Measurements from ENCODE around the gene BICC1.

Gene BICC1

DNA sequence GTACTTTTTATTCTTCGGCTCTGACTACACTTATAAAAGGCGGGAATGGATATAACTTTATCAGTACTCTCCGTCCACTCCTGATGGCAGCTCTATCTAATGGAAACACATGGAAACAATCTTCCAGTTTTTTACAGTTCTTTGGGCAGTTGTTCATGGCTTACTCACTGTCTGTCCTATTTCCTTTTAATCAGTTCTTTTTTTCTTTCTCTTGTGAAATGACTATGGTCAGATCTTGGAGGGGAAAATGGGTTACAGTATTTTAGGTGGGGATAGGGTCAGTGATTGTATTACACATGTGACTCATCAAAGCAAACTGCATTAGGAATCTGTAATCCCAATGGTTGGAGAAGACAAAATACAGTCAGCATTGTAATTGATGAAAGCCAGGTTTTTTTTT is 112.4 kb downstream of the BICC1 start:
- no peaks in the 10 kb centered on the region for H3K4me1 ChIP-seq (ENCODE audit: insufficient read depth, low read length, poor library complexity, severe bottlenecking)
- H2AFZ ChIP-seq (ENCODE audit: low read length), result no peak overlapping the region
- H3F3A ChIP-seq (ENCODE audit: low read depth), result no peaks in the 10 kb centered on the region
- no peak overlapping the region for H3K4me2 ChIP-seq (ENCODE audit: low read depth, low read length, poor library complexity, severe bottlenecking)
- H3K27me3 ChIP-seq (ENCODE audit: insufficient read depth, low read length, poor library complexity, severe bottlenecking), result no peaks in the 10 kb centered on the region
- H3K9me2 ChIP-seq (replicated peaks; ENCODE audit: low read depth, low read length), result no peaks in the 10 kb centered on the region
- H3K4me3 ChIP-seq (ENCODE audit: low read length, poor library complexity, severe bottlenecking), result no peak overlapping the region
- H4K20me1 ChIP-seq (ENCODE audit: insufficient read depth, low read length, poor library complexity, severe bottlenecking), result no peaks in the 10 kb centered on the region
- H3K36me3 ChIP-seq (ENCODE audit: insufficient read depth, low read length), result no peaks in the 10 kb centered on the region
- no peak for TF ChIP-seq EZH2phosphoT487 (IDR thresholded peaks at IDR 0.05; ENCODE audit: borderline replicate concordance)
- TF ChIP-seq, protein P1, sequence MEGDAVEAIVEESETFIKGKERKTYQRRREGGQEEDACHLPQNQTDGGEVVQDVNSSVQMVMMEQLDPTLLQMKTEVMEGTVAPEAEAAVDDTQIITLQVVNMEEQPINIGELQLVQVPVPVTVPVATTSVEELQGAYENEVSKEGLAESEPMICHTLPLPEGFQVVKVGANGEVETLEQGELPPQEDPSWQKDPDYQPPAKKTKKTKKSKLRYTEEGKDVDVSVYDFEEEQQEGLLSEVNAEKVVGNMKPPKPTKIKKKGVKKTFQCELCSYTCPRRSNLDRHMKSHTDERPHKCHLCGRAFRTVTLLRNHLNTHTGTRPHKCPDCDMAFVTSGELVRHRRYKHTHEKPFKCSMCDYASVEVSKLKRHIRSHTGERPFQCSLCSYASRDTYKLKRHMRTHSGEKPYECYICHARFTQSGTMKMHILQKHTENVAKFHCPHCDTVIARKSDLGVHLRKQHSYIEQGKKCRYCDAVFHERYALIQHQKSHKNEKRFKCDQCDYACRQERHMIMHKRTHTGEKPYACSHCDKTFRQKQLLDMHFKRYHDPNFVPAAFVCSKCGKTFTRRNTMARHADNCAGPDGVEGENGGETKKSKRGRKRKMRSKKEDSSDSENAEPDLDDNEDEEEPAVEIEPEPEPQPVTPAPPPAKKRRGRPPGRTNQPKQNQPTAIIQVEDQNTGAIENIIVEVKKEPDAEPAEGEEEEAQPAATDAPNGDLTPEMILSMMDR (conservative IDR thresholded peaks at IDR 0.05; ENCODE audit: low read length), result no peak
- no peak overlapping the region for H3K9ac ChIP-seq (ENCODE audit: low read depth, low read length, poor library complexity, severe bottlenecking)
- no peaks in the 10 kb centered on the region for H3K9me3 ChIP-seq (ENCODE audit: insufficient read depth, low read depth, low read length)
- no peaks in the 10 kb centered on the region for H3K79me2 ChIP-seq (ENCODE audit: insufficient read depth, low read length)

DNA sequence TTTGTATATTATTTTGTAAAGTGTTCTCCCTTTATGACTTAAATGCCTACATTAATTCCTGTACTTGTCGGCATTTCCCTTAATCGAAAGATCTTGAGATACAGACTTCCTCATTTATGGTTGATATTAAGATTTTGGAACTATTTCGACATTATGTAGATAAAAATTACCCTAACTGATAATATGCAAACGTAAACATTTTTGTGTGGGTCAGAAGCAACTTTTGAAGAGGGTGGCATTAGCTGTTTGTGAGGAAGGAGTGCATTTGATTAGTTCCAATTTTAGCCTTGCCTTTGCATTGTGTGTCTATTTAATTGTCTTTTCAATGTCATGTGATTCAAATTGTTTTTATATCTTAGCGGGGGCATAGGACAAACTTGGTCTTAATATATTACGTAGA is 114.7 kb downstream of the BICC1 start:
- H3F3A ChIP-seq (ENCODE audit: low read depth), result no peaks in the 10 kb centered on the region
- no peak overlapping the region for H3K4me2 ChIP-seq (ENCODE audit: low read depth, low read length, poor library complexity, severe bottlenecking)

DNA sequence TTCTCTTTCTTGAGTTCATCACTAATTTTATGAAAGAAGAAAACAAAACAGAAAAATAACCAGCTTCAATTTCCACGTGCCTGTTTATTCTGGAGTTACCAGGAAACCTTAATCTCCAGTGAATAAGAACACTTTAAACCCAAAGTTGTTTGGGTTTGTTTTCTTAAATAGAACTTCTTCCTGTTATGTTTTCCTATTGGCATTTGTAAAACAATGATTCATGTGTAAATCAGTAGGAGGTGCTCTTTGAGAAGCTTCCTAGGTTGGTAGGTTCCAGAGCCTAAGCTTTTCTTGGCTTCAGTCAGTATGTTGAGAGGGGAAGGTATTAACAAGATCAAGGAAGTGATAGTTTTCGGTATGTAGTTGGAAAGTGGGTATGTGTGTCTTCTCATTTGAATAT is 119.0 kb downstream of the BICC1 start:
- Histone ChIP-seq H3K27me3 (ENCODE audit: insufficient read depth, low read length, poor library complexity, severe bottlenecking) (no peaks in the 10 kb centered on the region), H4K20me1 (ENCODE audit: insufficient read depth, low read length, poor library complexity, severe bottlenecking) (no peaks in the 10 kb centered on the region), H3K9ac (ENCODE audit: low read depth, low read length, poor library complexity, severe bottlenecking) (no peak overlapping the region), H3K36me3 (ENCODE audit: insufficient read depth, low read length) (no peaks in the 10 kb centered on the region), H3K9me2 (replicated peaks; ENCODE audit: low read depth, low read length) (no peaks in the 10 kb centered on the region), H2AFZ (ENCODE audit: low read length) (no peak overlapping the region), H3F3A (ENCODE audit: low read depth) (no peaks in the 10 kb centered on the region), H3K4me1 (ENCODE audit: insufficient read depth, low read length, poor library complexity, severe bottlenecking) (no peaks in the 10 kb centered on the region), H3K9me3 (ENCODE audit: insufficient read depth, low read depth, low read length) (no peaks in the 10 kb centered on the region), H3K4me2 (ENCODE audit: low read depth, low read length, poor library complexity, severe bottlenecking) (no peak overlapping the region), H3K79me2 (ENCODE audit: insufficient read depth, low read length) (no peaks in the 10 kb centered on the region), H3K4me3 (ENCODE audit: low read length, poor library complexity, severe bottlenecking) (no peak overlapping the region)
- TF ChIP-seq, protein P1 (conservative IDR thresholded peaks at IDR 0.05; ENCODE audit: low read length), result no peak
- no peak for TF ChIP-seq EZH2phosphoT487 (IDR thresholded peaks at IDR 0.05; ENCODE audit: borderline replicate concordance)

More for the DNA sequence above, 114.7 kb downstream of the BICC1 start:
- Histone ChIP-seq H4K20me1 (ENCODE audit: insufficient read depth, low read length, poor library complexity, severe bottlenecking) (no peaks in the 10 kb centered on the region), H3K9ac (ENCODE audit: low read depth, low read length, poor library complexity, severe bottlenecking) (no peak overlapping the region), H3K36me3 (ENCODE audit: insufficient read depth, low read length) (no peaks in the 10 kb centered on the region), H3K4me3 (ENCODE audit: low read length, poor library complexity, severe bottlenecking) (no peak overlapping the region), H3K79me2 (ENCODE audit: insufficient read depth, low read length) (no peaks in the 10 kb centered on the region), H3K4me1 (ENCODE audit: insufficient read depth, low read length, poor library complexity, severe bottlenecking) (no peaks in the 10 kb centered on the region), H3K9me3 (ENCODE audit: insufficient read depth, low read depth, low read length) (no peaks in the 10 kb centered on the region), H3K27me3 (ENCODE audit: insufficient read depth, low read length, poor library complexity, severe bottlenecking) (no peaks in the 10 kb centered on the region), H3K9me2 (replicated peaks; ENCODE audit: low read depth, low read length) (no peaks in the 10 kb centered on the region), H2AFZ (ENCODE audit: low read length) (no peak overlapping the region)
- TF ChIP-seq, protein P1 (conservative IDR thresholded peaks at IDR 0.05; ENCODE audit: low read length), result no peak
- TF ChIP-seq EZH2phosphoT487 (IDR thresholded peaks at IDR 0.05; ENCODE audit: borderline replicate concordance), result no peak
